Activated CD4-positive, CD25-positive, alpha-beta regulatory T cell treated with anti-CD3 and anti-CD28 coated beads, Interleukin-2, amount 50 U/mL, for 24 hours (primary cell): ENCODE results near the gene PRODH2.
A peak's percentile ranks its signal among the peaks of the same experiment; 100 is the strongest.

ENCODE experiments used
- ATAC-seq, 2 donors: fragments of 150-1000 bp; cut with Tn5 transposase; one replicate each; pipeline ENCODE4 v1.10.0; 2021; ENCODE audit warnings: mild to moderate bottlenecking in 1 of 2, moderate library complexity in 1 of 2

PRODH2 gene

GRCh38 chr19:35812220-35813042 is at the start of gene PRODH2:
Gene PRODH2, minus strand, starts transcription at chr19:35812845. Its CDS starts 40 bp downstream, at chr19:35812805.
- ATAC-seq: no peak

GRCh38 chr19:35861640-35862160 is 49.1 kb upstream of the PRODH2 start:
- no peak for ATAC-seq

GRCh38 chr19:35860818-35861639 is 48.4 kb upstream of the PRODH2 start:
- ATAC-seq: peak in 1 of 2 donors; percentile 36

- no peak for ATAC-seq
Observed at GRCh38 chr19:35860436-35860817, 47.8 kb upstream of the PRODH2 start.

GRCh38 chr19:35859414-35859813 is 46.8 kb upstream of the PRODH2 start:
- ATAC-seq: no peak

- no peak for ATAC-seq
Observed at GRCh38 chr19:35858311-35858710, 45.7 kb upstream of the PRODH2 start.

GRCh38 chr19:35856546-35857149 is 44.0 kb upstream of the PRODH2 start, which contains the start of gene KIRREL2:
Gene KIRREL2, plus strand, starts transcription at chr19:35856911. Its CDS starts 209 bp downstream, at chr19:35857120.
- peak; percentile 37 to 46 for ATAC-seq

GRCh38 chr19:35853038-35853756 is 40.6 kb upstream of the PRODH2 start:
- no peak for ATAC-seq

- no peak for ATAC-seq
Observed at GRCh38 chr19:35852029-35852780, 39.6 kb upstream of the PRODH2 start, which contains the start of gene NPHS1. Gene NPHS1, minus strand, starts transcription at chr19:35852504. Its CDS starts 667 bp downstream, at chr19:35851837.

- ATAC-seq: no peak
Observed at GRCh38 chr19:35851213-35852028, 38.8 kb upstream of the PRODH2 start.

GRCh38 chr19:35848919-35849505 is 36.4 kb upstream of the PRODH2 start:
- ATAC-seq: no peak

GRCh38 chr19:35848486-35848885 is 35.8 kb upstream of the PRODH2 start:
- no peak for ATAC-seq

GRCh38 chr19:35847911-35848310 is 35.3 kb upstream of the PRODH2 start:
- ATAC-seq: no peak

- no peak for ATAC-seq
Observed at GRCh38 chr19:35846038-35846668, 33.5 kb upstream of the PRODH2 start.

- ATAC-seq: peak in 1 of 2 donors; percentile 33
Observed at GRCh38 chr19:35845215-35846037, 32.8 kb upstream of the PRODH2 start.

- no peak for ATAC-seq
Observed at GRCh38 chr19:35844482-35845214, 32.0 kb upstream of the PRODH2 start.

GRCh38 chr19:35843676-35844481 is 31.2 kb upstream of the PRODH2 start:
- ATAC-seq: no peak
